HG03280 (cell line): Measurements from ENCODE around the gene NRSN2.
"Not testable (repeated sequence)": the region's sequence is repeated elsewhere in the genome, so short reads cannot be mapped to it uniquely, and the experiment has no call there.

Experiments used
- ATAC-seq: cut with Tn5 transposase; IDR thresholded peaks from one replicate; pipeline ENCODE4 v1.9.1; 2021; ENCODE audit warnings: mild to moderate bottlenecking, moderate library complexity; ENCODE audit not compliant: unreplicated experiment

The NRSN2 gene

GRCh38 chr20:325045-325888, 21.6 kb upstream of the NRSN2 start, which contains the start of gene SOX12:
Gene SOX12, plus strand, starts transcription at chr20:325552. Its CDS starts 373 bp downstream, at chr20:325925.
- peak; percentile 73 for ATAC-seq

GRCh38 chr20:325889-326644, 20.8 kb upstream of the NRSN2 start:
- peak; percentile 9 for ATAC-seq

- no peak for ATAC-seq
Measured at GRCh38 chr20:326645-327185, 20.2 kb upstream of the NRSN2 start.

GRCh38 chr20:327186-328026, 19.5 kb upstream of the NRSN2 start:
- ATAC-seq, result peak; percentile 14

- ATAC-seq, result no peak
Measured at GRCh38 chr20:328027-328974, 18.6 kb upstream of the NRSN2 start.

- no peak for ATAC-seq
Measured at GRCh38 chr20:328975-329695, 17.8 kb upstream of the NRSN2 start.

- no peak for ATAC-seq
Measured at GRCh38 chr20:329851-330232, 17.1 kb upstream of the NRSN2 start.

GRCh38 chr20:330233-331149, 16.4 kb upstream of the NRSN2 start:
- no peak for ATAC-seq

GRCh38 chr20:334578-334977, 12.3 kb upstream of the NRSN2 start:
- ATAC-seq, result no peak

- ATAC-seq, result not testable (repeated sequence)
Measured at GRCh38 chr20:336040-336439, 10.9 kb upstream of the NRSN2 start.

GRCh38 chr20:341682-342081, 5.2 kb upstream of the NRSN2 start:
- no peak for ATAC-seq

- ATAC-seq, result no peak
Measured at GRCh38 chr20:343107-343506, 3.8 kb upstream of the NRSN2 start.

- ATAC-seq, result no peak
Measured at GRCh38 chr20:346033-346639, 775 bp upstream of the NRSN2 start.

GRCh38 chr20:347317-347639, 367 bp downstream of the NRSN2 start:
- ATAC-seq, result no peak

- peak; percentile 81 for ATAC-seq
Measured at GRCh38 chr20:347640-348484, 951 bp downstream of the NRSN2 start.

GRCh38 chr20:348972-349841, 2.3 kb downstream of the NRSN2 start:
- ATAC-seq, result no peak
